ENCODE measurements around the gene UCN2.
"Not testable (repeated sequence)": the region's sequence is repeated elsewhere in the genome, so short reads cannot be mapped to it uniquely, and the experiment has no call there.

Gene UCN2

DNA sequence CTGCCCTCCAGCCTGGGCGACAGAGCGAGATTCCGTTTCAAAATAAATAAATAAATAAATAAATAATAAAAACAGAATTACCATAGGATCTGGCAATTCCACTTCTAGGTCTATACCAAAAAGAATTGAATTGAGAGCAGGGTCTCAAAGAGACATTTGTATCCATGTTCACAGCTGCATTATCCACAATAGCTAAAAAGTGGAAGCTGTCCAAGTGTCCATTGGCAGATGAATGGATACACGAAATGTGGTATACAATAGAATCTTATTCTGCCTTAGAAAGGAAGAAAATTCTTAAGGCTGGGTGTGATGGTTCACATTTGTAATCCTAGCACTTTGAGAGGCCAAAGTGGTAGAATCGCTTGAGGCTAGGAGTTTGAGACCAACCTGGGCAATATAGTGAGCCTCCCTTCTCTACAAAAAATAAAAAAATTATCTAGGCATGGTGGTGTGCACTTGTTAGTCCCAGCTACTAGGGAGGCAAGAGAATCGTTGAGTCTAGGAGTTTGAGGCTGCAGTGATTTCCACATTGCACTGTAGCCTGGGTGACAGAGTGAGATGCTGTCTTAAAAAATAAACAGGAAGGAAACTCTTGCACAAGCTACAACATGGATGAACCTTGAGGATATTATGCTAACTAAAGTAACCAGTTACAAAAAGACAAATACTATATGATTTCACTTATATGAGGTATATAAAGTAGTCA, 31.2 kb downstream of the UCN2 start:
- DNase-seq, result no peak

DNA sequence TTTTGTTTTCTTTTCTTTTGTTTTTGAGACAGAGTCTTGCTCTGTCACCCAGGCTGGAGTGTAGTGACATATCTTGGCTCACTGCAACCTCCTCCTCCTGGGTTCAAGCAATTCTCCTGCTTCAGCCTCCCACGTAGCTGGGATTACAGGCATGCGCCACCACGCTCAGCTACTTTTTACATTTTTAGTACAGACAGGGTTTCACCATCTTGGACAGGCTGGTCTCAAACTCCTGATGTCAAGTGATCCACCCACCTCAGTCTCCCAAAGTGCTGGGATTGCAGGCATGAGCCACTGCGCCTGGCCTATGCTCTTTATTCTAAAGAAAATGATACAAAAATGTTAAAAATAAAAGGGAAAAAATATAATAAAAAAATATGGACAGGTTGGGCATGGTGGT, 32.9 kb downstream of the UCN2 start:
- not testable (repeated sequence) for DNase-seq

DNA sequence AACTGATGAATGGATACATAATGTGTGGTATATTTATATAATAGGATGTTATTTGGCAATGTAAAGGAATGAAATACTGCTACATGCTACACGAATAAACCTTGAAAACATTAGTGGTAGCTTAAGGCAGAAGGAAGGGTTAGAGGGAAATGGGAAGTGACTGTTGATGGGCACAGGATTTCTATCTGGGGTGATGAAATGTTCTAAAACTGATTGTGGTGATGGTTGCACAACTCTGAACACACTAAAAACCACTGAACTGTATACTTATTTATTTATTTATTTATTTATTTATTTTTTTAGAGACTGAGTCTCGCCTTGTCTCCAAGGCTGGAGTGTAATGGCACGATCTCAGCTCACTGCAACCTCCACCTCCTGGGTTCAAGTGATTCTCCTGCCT, 34.8 kb downstream of the UCN2 start:
- DNase-seq, result no peak

DNA sequence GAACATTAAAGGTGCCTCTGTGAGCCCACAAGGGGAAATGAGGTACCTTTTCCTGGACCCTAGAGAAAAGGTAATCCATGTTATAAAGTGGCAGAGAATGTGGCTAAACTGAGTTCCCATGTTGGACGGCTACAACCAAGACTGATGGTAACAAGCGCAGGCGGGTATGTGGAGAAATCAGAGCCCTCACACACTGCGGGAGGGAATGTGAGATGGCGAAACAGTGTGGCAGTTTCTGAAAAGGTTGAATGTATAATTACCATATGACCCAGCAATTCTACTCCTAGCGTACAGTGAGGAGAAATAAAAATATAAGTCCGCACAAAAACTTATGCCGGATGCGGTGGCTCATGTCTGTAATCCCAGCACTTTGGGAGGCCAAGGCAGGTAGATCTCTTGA, 35.5 kb downstream of the UCN2 start:
- no peak for DNase-seq

DNA sequence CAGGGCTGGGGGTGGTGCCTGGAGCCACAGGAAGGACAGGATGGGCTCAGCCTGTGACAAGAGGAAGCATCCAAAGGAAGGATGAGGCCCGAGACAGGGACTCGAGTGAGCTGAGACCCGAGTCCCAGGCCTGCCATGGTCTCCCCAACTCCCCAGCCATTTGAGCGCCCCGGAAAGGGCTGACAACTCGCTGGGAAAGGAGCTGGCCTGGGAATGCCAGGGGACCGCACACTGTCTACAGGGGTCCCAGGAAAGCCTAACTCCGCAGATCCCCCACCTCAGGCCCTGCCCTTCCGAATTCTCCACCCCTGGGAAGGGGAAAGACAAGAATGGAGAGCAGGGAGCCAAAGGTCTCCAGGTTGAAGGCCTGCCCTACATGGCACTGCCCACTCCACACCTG, 38.6 kb downstream of the UCN2 start:
- DNase-seq, result no peak

DNA sequence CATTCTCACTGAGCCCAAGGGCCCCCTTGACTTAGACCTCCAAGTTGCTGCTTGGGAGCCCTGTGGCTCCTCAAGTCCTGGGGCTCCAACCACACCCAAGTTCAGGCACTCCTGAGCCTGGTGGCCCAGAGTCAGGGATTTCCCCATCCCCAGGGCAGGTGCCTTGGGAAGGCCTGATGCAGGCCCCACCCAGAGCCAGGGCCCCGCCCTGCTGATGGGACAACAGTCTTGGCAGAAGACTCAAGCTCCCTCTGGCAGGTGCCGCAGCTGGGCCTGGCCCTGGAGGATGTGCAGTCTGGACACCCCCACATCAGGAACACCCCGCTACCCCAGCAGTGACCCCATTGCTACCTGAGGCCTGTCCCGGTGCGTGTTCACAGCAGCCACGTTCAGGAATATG, 41.9 kb downstream of the UCN2 start:
- DNase-seq, result no peak

DNA sequence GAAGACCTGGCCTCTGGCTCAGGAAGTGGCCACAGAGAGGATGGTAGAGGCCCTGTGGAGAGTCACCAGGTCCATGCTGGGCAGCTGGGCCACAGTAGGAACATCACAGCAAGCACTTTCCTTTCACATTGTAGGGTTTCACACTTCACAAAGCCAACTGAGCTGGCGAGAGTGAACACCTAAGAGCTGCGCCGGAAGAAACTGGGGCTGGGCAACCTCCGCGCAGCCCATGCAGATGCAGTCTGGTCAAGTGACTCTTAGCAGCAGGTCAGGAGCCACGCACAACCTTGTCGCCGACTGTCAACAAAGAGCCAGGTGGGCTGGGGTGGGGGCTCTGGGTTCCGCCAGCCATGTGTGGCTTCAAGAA, 44.3 kb downstream of the UCN2 start:
- DNase-seq, result no peak

DNA sequence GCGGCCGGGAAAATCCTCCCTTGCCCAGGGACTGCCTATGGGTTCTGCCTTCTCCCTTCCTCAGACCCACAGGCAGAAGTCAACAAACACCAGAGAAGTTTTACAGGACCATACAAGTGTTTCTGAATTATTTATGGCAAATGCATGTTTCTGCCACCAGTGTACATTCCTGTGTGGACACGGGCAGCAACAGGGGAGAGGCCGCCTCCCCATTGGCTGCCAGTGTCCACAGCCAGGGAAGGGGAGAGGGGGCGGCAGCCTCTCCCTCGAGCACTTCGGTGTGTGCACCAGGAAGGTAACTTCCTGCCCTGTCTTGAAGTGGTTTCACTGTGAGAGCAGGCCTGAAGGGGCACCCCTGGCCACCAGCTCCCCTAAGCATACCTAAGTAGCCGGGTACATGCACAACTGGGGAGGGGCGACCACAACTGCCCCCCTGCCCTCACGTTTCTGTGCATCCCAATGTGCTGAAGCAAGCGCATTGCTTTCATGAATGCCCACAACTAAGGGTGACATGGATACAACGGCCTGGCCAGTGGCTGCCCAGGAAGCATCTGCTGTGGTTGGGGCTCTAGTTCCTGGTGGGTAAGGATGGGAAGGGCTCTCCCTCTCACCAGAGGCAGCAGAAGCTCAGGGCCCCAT, 44.8 kb downstream of the UCN2 start:
- DNase-seq, result no peak

DNA sequence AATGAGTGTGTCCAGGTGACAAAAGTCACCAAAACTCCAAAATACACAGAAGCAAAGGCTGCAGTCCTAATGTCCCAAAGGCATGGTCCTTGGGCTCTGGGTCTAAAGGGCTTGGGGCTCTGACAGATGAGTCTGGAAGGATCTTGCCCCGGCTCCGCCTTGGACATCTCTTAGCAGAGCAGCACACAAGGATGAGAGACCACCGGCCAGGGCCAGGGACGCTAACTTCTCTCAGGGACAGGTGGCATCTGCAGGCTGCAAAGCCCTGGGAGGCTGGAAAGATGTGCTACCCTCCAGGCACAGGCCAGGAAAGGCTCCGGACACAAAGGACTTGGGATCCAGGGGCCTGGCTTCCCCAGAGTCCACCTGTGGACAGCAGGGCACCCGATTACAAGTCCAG, 45.5 kb downstream of the UCN2 start:
- no peak for DNase-seq

DNA sequence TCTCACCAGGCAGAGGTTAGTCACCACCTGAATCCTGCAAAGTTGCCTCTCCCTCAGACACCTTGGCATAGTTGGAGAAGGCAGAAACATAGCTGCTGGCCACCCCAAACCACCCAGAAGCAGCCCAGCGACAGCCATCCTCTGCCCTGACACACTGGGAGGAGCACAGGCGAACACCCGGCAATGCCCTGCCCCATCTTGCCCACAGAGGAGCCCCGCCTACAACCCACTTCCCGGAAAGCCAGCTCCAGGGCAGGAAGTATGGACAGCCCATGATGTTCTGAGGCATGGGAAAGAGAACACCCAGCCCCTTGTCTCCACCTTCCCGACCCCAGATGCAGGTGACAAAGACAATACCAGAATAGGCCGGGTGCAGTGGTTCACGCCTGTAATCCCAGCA, 47.0 kb downstream of the UCN2 start:
- DNase-seq, result no peak

DNA sequence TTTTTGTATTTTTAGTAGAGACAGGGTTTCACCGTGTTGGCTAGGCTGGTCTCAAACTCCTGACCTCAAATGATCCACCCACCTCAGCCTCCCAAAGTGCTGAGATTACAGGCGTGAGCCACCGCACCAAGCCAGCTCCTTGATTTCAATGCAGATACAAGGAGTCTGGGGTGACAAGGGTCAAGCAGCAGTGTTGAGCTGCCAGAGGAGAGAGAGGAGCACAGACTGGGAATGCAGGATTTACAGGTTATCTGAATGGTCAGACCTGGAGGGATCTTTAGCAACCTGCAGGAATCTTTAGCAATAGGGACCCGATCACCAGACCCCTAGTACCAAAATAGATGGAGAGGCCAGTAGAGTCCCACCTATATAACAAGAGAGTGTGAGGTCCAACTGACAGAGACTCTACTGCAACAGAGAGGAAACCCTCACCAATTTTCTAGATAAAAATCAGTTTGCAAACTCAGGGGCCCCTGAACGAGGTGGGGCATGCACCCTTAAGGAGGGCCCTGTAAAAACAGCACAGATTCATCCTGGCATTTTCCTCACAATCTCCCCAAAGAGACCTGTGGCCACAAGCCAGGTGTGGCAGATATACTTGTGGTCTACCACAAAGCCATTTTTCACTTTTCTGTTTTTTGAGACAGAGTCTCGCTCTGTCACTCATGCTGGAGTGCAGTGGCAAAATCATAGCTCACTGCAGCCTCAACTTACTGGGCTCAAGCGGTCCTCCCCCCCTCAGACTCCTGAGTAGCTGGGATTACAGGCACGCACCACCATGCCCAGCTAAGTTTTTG, 49.0 kb downstream of the UCN2 start:
- no peak for DNase-seq

Data from right hindlimb (tissue), 1 donor.